OCI-M2 (cell line): ENCODE measurements around the gene RPS6KA3.

Source experiments
- DNase-seq: peaks from one replicate; lab custom pipeline; 2025; ENCODE audit not compliant: unreplicated experiment; lab: John Stamatoyannopoulos, UW

Gene RPS6KA3

DNA sequence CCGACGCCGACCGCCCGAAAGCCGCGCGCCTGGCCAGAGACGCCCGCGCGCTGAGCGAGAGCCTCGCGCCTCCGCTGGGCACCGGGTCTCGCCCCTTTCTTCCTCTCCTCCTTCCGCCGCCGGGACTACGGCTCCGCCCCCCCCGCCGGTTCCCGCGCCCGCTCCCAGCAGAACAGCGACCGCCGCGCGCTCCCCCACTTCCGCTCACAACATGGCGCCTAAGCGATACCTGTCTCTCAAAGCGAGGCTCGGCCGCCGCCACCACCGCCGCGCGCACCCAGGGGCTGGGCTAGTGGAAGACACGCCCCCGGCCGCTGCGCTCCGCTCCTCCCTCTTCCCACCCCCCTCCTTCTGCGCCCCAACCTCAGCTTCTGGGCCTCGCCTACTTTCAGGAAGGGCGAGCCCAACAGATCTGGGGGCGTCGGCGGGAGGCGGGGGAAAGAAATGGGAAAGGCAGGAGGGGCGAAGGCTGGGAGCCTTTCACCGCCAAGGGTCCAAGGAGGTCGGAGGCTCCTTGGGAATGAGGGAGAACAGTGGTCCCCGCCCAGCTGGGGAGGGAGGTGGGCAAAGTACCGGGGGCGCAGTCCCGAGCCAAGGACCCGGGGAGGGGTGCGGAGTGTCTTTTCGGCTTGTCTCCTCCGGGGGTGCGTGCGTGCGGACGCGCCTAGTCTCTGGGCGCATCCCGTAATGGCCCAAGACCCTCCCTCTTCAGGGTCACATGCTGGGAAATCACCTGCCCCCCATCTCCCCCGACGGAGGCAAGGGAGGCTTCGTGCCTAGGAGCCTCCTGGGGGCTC, at the start of gene RPS6KA3:
TSS of gene RPS6KA3 (minus strand) at position 100 of the 797 bp plus-strand sequence. CDS start 277 bp downstream, outside the sequence.
- peak; percentile 43 for DNase-seq

DNA sequence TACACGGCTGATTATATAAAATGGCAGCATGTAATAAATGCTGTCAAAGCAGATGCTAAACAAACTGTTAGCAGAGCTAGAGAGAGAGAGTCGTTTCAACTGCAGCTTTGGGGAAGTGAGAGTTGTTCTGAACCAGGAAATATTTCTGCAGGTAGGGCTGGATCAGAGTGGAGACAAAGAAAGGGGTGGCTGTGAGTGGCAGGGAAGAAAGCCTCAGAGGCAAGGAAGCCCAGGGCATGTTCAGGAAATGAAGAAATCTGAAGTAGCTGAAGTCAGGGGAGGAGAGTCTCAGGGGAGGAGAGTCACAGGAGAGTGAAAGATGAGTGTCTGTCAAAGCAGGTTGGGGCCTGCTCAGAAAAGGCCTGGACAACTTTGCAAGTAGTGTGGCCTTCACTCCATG, 48.4 kb upstream of the RPS6KA3 start:
- DNase-seq: no peak

DNA sequence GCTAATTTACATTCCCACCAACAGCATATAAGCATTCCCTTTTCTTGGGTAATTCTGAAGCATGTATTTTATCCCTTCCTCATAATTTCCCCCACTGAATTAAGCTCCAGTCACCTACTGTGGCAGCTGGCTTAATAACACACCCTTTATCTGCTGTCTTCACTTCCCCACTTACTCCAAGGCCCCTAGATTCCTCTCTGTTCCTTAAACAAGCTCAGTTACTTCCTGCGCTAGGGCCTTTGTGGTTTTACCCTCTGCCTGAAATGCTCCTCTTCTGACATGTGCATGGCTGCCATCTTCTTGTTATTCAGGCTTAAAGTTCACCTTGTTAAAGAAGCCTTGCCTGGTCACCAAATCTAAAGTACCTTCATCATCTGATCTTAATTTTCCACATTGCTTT, 47.2 kb upstream of the RPS6KA3 start:
- DNase-seq: no peak

DNA sequence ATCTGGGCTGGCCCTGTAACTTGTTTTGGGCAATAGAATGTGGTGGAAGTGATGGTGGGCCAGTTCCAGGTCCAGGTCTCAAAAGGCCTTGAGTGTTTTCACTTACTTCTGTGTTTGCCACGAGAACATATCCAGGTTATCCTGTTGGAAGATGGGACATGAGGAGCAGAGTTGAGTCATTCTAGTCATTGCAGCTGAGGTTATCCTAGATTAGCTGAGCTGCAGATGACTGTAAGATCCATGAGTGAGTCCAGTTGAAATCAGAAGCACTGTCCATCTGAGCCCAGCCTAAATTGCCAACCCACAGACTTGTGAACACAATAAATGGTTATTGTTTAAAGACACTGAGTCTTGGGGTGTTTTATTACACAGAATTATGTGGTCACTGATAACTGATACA, 45.3 kb upstream of the RPS6KA3 start:
- DNase-seq: no peak

DNA sequence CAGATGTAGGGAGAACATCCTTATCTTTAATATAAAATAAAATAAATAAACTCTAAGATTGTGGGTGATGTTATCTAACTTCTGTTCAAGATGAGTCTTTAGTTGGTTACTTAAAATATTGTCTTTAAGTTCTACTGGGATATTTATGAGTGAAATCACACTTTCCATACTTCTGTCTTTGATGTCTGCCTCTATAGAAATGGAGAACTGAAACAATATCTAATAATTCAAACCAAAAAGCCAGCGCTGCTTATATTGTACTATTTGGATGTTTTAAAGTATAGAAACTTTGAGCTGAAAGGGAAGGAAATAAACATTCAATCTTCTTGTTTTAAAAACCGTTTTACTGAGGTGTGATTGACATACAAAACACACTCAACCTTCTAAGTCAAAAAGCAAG, 44.8 kb upstream of the RPS6KA3 start:
- DNase-seq: no peak

DNA sequence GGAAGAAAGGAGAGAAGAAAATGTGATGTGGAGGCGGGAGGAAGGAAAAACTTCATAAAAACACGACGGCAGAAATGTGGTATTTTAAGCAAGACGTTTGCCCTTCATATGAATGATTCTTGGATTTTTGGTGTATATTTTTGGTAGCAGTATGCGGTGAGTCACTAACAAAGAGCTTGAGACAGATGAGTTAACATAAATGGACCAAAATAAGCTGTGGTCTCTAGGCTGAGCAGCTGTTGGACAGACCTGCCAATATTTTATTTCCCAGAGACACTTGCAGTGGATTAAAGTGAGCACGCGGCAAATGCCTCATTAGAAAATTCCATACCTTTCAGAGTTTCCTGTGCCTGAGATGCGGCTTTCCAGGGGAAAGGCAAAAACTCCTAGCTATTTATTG, 43.1 kb upstream of the RPS6KA3 start:
- DNase-seq: no peak

DNA sequence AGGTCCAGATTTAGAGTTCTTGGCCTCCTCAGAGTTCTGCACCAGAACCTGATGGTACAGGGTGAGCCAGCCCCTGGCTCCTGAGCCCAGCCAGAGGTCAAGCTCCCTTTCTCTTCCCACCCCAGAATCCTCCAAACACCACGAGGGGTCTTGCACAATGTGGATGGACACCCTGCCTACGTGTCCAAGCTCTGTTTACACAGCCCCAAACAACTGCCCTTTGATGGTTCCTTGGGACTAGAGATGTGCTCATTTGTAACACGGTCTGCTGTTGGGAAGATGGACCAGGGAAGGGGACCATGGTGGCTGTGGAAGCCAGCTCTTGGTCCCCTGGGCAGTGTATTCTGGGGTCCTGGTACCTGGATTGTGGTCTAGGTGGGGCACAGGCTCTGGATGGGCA, 40.0 kb upstream of the RPS6KA3 start:
- no peak for DNase-seq

DNA sequence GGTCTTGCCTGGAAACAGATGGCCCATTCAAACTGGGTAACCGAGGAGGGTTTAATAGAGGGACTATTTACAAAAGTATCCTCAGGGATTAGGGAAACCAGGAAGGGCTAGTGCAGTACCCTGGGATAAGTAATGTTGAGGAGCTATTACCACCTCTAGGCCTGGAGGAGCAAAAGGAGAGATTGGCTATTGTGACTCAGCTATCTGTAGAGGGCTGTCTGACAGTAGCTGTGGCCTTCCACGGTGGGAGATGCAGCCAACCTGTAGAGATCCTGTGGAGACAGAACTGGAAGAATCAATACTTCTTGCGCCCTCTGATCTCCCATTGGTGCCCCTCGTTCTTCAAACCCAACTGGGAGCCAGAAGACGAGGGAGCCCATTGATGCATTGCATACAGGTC, 34.1 kb upstream of the RPS6KA3 start:
- DNase-seq: no peak

DNA sequence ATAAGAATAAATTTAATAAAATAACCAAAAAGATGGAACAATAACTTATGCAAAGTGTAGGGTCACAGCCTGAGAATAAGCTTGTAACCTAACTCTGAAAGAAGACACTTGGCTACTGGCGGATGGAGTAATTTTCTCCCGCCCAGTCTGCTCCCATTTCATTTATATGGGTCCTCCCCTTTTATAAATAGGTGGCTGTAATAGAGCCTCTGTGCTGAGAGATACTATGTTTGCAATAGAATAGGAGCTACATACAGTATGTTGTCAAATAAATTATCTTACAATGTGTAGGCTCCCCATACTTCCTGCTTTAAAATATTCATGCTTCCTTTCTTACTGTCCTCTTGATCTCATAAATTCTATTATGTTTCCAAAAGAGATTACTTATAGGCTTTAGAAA, 28.2 kb upstream of the RPS6KA3 start:
- DNase-seq: no peak

DNA sequence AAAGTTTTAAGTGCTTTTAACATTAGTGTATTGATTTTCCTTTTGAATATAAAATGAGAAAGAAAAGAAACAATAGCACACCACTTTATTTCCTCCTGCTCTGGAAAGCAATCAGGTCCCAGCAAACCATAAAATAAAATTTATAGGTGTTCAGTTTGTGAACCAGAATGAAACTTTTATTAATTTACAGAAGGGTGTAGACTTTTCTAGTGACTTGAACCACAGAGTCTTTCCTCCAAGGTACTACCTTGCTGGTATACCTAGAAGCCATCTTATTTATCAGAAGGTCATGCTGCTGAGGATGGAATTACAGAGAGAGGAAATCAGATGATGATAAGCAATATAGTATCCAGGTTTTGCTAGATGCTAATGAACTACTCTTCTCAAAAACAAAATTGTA, 27.6 kb upstream of the RPS6KA3 start:
- DNase-seq: no peak

DNA sequence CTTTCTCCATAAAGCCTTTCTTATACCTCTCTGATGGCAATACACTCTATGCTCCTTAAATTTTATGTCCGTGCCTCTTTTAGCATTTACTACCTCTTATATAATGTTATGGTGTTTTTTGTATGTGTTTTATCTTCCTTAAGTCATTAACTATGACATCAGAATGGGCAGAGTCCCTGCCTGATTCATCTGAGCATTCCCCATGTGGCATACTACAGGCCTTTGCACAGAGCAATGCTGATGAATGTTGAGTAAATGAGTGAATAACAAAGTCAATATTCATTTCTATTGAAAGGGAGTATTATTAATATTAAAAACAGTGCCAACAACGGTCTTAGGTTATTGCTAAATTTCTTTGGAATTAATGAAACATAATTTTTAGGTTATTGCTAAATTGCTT, 18.8 kb upstream of the RPS6KA3 start:
- DNase-seq: no peak

DNA sequence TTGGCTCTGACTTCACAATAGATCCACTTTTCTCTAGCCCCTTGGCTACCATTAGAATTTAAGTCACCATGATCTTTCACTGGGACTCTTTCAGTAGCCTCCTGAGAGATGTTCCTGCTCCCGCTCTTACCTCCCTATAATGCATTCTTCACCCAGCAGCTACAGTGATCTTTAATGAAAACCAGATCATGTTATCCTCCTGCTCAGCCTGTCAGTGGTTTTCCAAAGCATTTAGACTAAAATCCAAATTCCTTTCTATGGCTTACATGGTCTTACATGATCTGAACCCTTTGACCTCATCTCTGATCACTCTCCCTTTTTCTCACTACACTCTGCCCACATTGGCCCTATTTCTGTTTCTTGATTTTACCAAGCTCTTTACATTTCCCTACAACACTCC, 18.3 kb upstream of the RPS6KA3 start:
- DNase-seq: no peak

DNA sequence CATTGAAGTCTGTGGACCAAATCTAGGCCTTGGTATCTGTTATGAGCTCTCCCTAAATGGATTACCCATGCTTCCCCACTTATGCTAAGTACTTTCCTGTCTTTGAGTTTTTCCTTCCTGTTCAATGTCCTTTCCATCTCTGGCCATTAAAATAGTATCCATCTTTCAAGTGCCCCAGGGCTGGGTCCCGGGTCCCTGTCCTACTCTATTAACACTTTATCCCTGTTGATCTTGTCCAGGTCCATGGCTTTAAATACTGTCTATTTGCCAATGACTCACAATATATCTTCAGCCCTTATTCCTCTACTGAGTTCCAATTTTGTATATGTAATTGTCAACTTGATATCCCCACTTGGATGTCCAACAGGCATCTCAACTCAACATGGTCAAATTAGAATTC, 17.7 kb upstream of the RPS6KA3 start:
- DNase-seq: no peak

DNA sequence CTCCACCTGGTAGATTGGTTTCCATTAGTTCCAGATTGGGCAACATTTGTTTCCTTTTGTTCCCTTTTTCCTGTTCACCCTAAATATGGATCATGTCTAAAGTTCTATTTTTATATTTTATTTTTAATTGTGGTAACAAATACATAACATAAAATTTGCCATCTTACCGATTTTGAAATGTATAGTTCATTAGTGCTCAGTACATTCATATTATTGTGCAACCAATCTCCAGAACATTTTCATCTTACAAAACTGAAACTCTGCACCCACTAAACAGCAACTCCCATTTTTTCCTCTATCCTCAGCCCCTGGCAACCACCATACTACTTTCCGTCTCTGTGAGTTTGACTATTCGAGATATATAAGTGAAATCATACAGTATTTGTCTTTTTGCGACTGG, 14.2 kb upstream of the RPS6KA3 start:
- DNase-seq: no peak

DNA sequence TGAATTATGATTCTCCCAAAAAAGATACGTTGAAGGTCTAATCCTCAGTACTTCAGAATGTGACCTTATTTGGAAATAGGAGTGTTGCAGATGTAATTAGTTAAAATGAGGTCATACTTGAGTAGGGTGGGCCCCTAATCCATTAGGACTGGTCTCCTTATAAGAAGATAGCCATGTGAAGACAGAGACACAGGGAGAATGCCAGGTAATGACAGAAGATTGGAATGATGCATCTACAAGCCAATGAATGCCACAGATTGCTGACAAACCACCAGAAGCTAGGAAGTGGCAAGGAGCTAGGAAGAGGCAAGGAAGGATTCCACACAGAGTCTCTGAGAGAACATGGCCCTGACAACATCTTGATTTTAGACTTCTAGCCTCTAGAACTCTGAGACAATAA, 7.4 kb upstream of the RPS6KA3 start:
- no peak for DNase-seq

DNA sequence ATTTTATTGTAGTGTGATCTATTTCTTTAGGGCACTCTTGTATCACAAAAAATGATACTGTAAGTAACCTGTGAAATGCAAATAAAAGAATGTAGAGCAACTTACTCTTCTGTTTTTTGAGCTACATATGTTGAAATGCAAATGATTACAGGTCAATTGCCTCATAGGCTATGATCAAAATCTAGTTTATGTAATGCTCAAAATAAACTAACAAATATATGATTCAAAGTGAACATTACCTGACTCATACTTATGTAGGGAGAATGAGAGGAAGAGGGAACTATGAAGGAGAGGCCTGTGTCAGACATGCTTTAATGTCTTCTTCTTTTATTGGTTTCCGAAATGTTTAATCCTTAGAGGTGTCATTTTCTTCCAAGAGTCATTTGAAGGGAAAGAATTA, 5.0 kb upstream of the RPS6KA3 start:
- no peak for DNase-seq

DNA sequence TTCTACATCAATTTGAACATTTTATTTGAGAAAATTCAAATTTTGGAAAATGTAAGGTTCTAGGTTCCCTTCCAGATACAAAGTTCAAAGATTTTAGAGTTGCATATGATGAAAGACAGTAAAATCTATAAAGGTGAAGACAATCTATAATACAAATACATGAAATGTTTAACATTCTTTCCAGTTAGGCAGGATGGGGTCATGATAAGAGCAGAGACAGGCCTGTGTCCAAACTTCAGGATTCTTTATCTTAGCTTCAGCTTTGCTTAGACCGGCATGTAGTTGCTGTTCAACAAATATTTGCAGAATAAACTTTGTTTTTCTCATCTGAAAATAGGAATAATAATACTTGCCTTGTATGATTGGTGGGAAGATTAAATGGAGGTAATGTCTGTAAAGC, 4.5 kb upstream of the RPS6KA3 start:
- no peak for DNase-seq

DNA sequence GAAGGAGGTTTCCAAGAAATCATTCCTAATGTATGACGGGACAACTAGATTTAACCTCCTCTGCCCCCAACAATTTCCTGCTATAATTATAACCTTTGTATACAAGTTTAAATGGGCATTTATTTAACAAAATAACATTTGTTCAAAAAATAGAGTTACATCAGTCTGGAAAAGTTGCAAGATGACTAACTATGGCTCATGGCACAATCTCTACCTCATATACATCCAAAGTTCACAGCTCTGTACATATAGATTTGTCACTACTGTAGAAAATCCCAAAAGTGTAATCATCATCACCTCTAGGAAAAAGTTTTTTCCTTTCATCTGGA, 3.8 kb upstream of the RPS6KA3 start:
- DNase-seq: no peak

DNA sequence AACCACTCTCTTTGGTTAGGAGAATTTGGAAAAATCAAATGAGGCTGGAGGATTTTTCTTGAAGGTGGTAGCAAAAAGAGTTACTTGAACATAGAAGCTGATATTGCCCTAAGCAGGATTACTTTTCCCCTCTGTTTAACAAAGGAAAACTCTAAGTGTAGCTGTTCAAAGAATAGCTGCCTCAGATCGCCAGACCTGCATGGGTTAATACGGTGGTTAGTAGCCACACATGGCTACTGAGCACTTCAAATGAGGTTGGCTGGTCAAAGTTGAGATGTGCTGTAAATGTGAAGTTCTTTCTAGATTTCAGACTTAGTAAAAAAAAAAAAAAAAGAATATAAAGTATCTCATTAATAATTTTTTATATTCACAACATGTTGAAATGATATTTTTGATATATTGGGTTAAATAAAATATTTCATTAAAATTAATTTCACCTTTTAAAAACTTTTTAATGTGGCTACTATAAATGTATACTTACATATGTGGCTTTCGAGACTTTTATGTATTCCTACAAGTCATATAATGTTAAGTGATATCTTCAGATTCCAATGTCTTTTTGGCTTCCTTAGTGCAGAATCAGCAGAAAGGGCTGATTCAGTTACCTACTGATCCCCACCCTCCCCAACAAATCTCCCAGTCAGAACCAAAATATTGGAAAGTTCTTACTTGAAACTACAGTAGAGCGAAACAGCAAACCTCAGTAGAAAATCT, 3.3 kb upstream of the RPS6KA3 start:
- no peak for DNase-seq

DNA sequence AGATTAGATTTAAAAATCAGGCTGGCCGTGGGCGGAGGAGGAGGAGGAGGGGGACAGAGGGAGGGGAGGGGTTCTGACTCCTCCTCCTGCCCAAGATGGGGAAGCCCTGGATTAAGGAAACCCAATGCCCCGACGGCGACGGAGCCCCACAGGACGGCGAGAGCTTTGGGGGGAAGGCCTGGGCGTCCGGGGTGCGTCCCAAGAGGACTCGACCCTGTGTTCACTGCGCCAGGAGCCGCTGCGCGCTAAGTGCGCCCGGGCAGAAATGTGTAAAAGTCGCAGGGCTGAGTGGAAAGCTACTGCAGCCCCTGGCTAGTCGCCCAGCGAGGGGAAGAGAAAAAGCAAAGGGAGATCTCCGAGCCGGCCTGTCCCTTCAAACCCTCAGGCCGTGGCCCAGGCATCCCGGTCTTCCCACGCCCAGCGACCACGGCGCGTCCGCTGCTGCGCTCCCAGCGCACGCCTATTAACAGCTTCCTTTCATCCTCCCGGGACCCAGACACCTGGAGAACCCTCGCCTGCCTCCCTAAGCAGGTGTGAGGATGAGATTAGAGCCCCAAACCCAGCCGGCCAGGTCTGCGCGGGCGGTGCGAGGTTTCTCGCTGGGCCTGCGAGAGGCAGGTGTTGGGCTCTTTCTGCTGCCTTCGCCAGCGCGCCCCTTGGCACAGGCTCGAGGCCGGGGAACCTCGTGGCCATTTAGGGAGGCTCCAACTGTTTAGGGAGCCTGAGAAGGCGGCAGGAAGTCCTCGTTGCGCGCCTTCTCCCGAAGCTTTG, 1.4 kb upstream of the RPS6KA3 start:
- DNase-seq: no peak

DNA sequence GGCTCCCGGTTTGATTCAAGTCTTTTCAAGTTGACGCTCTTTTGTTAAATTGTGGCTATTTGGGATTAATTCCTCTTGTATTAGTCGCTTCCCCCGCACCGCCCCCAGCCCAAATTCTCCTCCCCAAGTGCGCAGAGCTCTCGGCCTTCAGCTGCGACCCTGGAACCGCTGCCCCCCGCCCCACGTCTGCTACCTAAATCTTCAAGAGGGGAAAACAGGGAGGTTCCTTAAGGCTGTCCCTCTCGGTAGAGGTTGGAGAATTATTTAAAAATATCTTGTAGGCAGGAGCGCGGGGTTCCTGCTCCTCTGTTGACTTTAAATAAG, 860 bp upstream of the RPS6KA3 start:
- DNase-seq: no peak
